Ureter (tissue), 1 donor: ENCODE results near the gene CDK11B. TPM values are rescaled to one million over a fixed set of nuclear protein-coding genes. Genes with fewer than 3 reads are reported as not detected.
"Not testable (repeated sequence)": the region's sequence is repeated elsewhere in the genome, so short reads cannot be mapped to it uniquely, and the experiment has no call there.

Source experiments
- DNase-seq: peaks from one replicate; pipeline ENCODE4 v3.0.0-alpha.2; 2020; ENCODE audit warnings: low spot score
- total RNA-seq: library from RNA; stranded (reverse); gene quantifications from one replicate; pipeline ENCODE4 v1.2.4, GENCODE V29; 2023
- donor health status: DM: yes; HTN: yes; CAD: no.

The CDK11B gene
- 20.2 TPM for total RNA-seq

- DNase-seq, result peak; percentile 93
These were observed at the start of gene CDK11B for GRCh38 chr1:1658583-1659549. Gene CDK11B, minus strand, starts transcription at chr1:1659004. Its CDS starts 1,519 bp downstream, at chr1:1657485.

GRCh38 chr1:1707897-1708296 lies 49.1 kb upstream of the CDK11B start:
- DNase-seq, result not testable (repeated sequence)

- DNase-seq, result not testable (repeated sequence)
These were observed 48.4 kb upstream of the CDK11B start for GRCh38 chr1:1707241-1707640.

GRCh38 chr1:1705623-1706022 lies 46.8 kb upstream of the CDK11B start:
- not testable (repeated sequence) for DNase-seq

GRCh38 chr1:1704284-1704957 lies 45.6 kb upstream of the CDK11B start:
- DNase-seq, result not testable (repeated sequence)

GRCh38 chr1:1703796-1704195 lies 45.0 kb upstream of the CDK11B start:
- DNase-seq, result no peak

- not testable (repeated sequence) for DNase-seq
These were observed 43.7 kb upstream of the CDK11B start for GRCh38 chr1:1702506-1702905.

GRCh38 chr1:1700557-1700956 lies 41.8 kb upstream of the CDK11B start:
- not testable (repeated sequence) for DNase-seq

GRCh38 chr1:1700067-1700466 lies 41.3 kb upstream of the CDK11B start:
- not testable (repeated sequence) for DNase-seq

GRCh38 chr1:1699061-1699460 lies 40.3 kb upstream of the CDK11B start:
- DNase-seq, result not testable (repeated sequence)

- not testable (repeated sequence) for DNase-seq
These were observed 38.8 kb upstream of the CDK11B start for GRCh38 chr1:1697358-1698183.

GRCh38 chr1:1696431-1697357 lies 37.9 kb upstream of the CDK11B start:
- DNase-seq, result not testable (repeated sequence)

GRCh38 chr1:1692714-1693647 lies 34.2 kb upstream of the CDK11B start, which contains the start of gene SLC35E2B:
Gene SLC35E2B, minus strand, starts transcription at chr1:1692795. Its CDS starts 16,096 bp downstream, at chr1:1676699.
- peak; percentile 91 for DNase-seq

GRCh38 chr1:1692324-1692713 lies 33.5 kb upstream of the CDK11B start:
- DNase-seq, result not testable (repeated sequence)

GRCh38 chr1:1691443-1691842 lies 32.6 kb upstream of the CDK11B start:
- DNase-seq, result not testable (repeated sequence)

- DNase-seq, result not testable (repeated sequence)
These were observed 30.7 kb upstream of the CDK11B start for GRCh38 chr1:1689526-1689925.

- no peak for DNase-seq
These were observed 29.0 kb upstream of the CDK11B start for GRCh38 chr1:1687846-1688245.

GRCh38 chr1:1684031-1684681 lies 25.4 kb upstream of the CDK11B start:
- no peak for DNase-seq
